Caco-2 (cell line): ENCODE measurements around the gene ATL2. TPM values are rescaled to one million over a fixed set of nuclear protein-coding genes. Genes with fewer than 3 reads are reported as not detected.

ENCODE experiments used
- BruUV-seq: library from RNA; stranded (reverse); fragments of 400-500 nt; replicated peaks from 2 replicates; lab custom pipeline; 2021; lab: Mats Ljungman, UMichigan
- CTCF ChIA-PET: fragments of 300-600 bp; sonication (Branson Sonifier 250); formaldehyde crosslinking; loops from one replicate; lab custom pipeline; 2022; ENCODE audit warnings: antibody characterized with exemption; lab: Charles Lee
- POLR2A ChIA-PET: fragments of 300-600 bp; sonication (Branson Sonifier 250); formaldehyde crosslinking; loops from one replicate; lab custom pipeline; 2022; ENCODE audit warnings: antibody characterized with exemption; lab: Charles Lee
- DNase-seq, 2 experiments: peaks; one replicate each; pipeline versions ENCODE4 v3.0.0 to v3.0.0-alpha.2; 2020 to 2022
- H3K27me3 ChIP-seq: replicated peaks from 2 replicates; pipeline ENCODE4 v1.6.0; 2011; ENCODE audit warnings: low read length; ENCODE audit not compliant: control insufficient read depth, insufficient read depth
- H3K36me3 ChIP-seq: 2 replicates; pipeline ENCODE4 v1.5.1; 2011; ENCODE audit warnings: low read length; ENCODE audit not compliant: control insufficient read depth, insufficient read depth
- H3K4me1 ChIP-seq: fragments of 250-450 bp; sonication (Bioruptor Pico); 2 replicates; pipeline ENCODE4 v1.5.1; 2020; ENCODE audit warnings: mild to moderate bottlenecking
- H3K4me3 ChIP-seq: 2 replicates; pipeline ENCODE4 v1.5.1; 2011; ENCODE audit warnings: low read depth, mild to moderate bottlenecking, control low read depth, low read length
- H3K9me3 ChIP-seq: fragments of 250-450 bp; sonication (Bioruptor Pico); 2 replicates; pipeline ENCODE4 v1.5.1; 2020; ENCODE audit warnings: mild to moderate bottlenecking, moderate library complexity
- H3K27ac Mint-ChIP-seq: one replicate; pipeline ENCODE4 v1.8.0; 2022; ENCODE audit warnings: mixed read lengths; ENCODE audit not compliant: unreplicated experiment
- H3K27me3 Mint-ChIP-seq: one replicate; pipeline ENCODE4 v1.8.0; 2022; ENCODE audit warnings: mixed read lengths; ENCODE audit not compliant: insufficient read depth, unreplicated experiment
- H3K36me3 Mint-ChIP-seq: one replicate; pipeline ENCODE4 v1.8.0; 2022; ENCODE audit warnings: mild to moderate bottlenecking, mixed read lengths; ENCODE audit not compliant: insufficient read depth, unreplicated experiment
- H3K4me1 Mint-ChIP-seq: one replicate; pipeline ENCODE4 v1.8.0; 2022; ENCODE audit warnings: low read depth, mixed read lengths; ENCODE audit not compliant: unreplicated experiment
- H3K4me3 Mint-ChIP-seq: one replicate; pipeline ENCODE4 v1.8.0; 2022; ENCODE audit warnings: mild to moderate bottlenecking, moderate library complexity, mixed read lengths; ENCODE audit not compliant: unreplicated experiment
- H3K9me3 Mint-ChIP-seq: one replicate; pipeline ENCODE4 v1.8.0; 2022; ENCODE audit warnings: mixed read lengths; ENCODE audit not compliant: unreplicated experiment
- intact Hi-C: fragments of 100-400 bp; cut with micrococcal nuclease; formaldehyde crosslinking; loops from one replicate; pipeline ENCODE4 v1.10.0; 2022; ENCODE audit not compliant: unreplicated experiment
- total RNA-seq: library from RNA; stranded (reverse); gene quantifications from 2 replicates; pipeline ENCODE4 v1.2.3, GENCODE V29; 2022
- TF ChIP-seq, protein P1 (sequence below), 2 experiments: fragments of 200-600 bp in 1 of 2; IDR thresholded peaks; 1 replicate in 1 of 2; 2 replicates in 1 of 2; pipeline versions ENCODE4 v1.5.1 to v1.8.0; 2011 to 2022; ENCODE audit warnings: antibody characterized with exemption in 1 of 2, control low read depth in 1 of 2, inconsistent platforms in 1 of 2, low read depth in 1 of 2, low read length in 1 of 2, mild to moderate bottlenecking in 1 of 2, moderate library complexity in 1 of 2; ENCODE audit not compliant: insufficient read depth in 1 of 2, severe bottlenecking in 1 of 2, unreplicated experiment in 1 of 2

The ATL2 gene
- total RNA-seq, 1 experiment from 2014 or later: 107 TPM

DNA sequence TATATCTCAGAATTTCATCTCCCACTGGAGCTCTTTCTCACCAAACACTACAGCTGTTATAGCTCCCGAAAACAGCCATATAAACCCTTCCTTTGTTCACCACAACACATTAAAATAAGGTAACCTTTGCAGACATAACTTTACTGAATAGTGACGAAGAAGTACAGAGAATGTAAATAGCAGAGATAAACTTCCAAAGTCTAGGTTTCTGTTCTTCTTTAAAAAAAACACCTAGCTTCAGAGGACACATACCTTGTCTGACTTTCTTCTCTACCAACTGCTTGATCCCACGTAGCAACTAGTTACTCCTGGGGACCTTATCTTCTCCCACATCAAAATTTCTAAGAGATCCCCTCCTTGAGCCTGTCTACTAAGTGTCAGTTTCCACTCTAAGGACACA lies 32.3 kb downstream of the ATL2 start:
- no TSS peak for BruUV-seq
- POLR2A ChIA-PET: interaction anchor here (0.6 kb wide), 1 partner anchor 407 kb away, joined by 3 read pairs; no protein-coding TSS in a partner anchor

DNA sequence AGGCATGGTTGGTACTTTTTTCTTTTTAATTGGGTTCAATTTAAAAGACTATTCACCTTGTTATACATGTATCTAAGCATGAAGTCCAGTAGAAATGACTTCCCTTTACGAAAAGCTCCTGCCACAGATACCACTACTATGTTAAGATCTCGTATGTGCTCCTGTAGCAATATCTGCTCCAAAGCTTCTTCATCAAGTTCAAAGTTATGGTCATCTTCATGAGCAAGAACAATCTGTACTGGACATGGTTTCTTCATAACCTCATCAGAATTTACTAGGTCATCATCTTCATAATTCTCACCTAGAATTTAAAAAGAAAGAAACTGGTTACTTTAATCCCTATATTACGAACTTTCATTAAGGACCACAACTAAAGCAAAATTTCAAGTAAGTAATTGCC lies 33.9 kb downstream of the ATL2 start:
- Mint-ChIP-seq H3K4me1 (no peaks in the 10 kb centered on the region), H3K4me3 (no peak overlapping the region), H3K9me3 (no peaks in the 10 kb centered on the region), H3K27ac (no peak overlapping the region), H3K27me3 (no peaks in the 10 kb centered on the region), H3K36me3 (peaks cover 55% of the 10 kb centered on the region)
- no peak overlapping the region for H3K4me3 ChIP-seq
- BruUV-seq: no TSS peak
- H3K36me3 ChIP-seq: no peaks in the 10 kb centered on the region
- intact Hi-C loops: no loop called here
- no peaks in the 10 kb centered on the region for H3K27me3 ChIP-seq
- POLR2A ChIA-PET: no interaction called here
- TF ChIP-seq, protein P1, sequence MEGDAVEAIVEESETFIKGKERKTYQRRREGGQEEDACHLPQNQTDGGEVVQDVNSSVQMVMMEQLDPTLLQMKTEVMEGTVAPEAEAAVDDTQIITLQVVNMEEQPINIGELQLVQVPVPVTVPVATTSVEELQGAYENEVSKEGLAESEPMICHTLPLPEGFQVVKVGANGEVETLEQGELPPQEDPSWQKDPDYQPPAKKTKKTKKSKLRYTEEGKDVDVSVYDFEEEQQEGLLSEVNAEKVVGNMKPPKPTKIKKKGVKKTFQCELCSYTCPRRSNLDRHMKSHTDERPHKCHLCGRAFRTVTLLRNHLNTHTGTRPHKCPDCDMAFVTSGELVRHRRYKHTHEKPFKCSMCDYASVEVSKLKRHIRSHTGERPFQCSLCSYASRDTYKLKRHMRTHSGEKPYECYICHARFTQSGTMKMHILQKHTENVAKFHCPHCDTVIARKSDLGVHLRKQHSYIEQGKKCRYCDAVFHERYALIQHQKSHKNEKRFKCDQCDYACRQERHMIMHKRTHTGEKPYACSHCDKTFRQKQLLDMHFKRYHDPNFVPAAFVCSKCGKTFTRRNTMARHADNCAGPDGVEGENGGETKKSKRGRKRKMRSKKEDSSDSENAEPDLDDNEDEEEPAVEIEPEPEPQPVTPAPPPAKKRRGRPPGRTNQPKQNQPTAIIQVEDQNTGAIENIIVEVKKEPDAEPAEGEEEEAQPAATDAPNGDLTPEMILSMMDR (IDR thresholded peaks at IDR 0.05; ENCODE audit: insufficient read depth in 1 of 2, low read depth in 1 of 2, low read length in 1 of 2, severe bottlenecking in 1 of 2, unreplicated experiment in 1 of 2): no peak
- CTCF ChIA-PET: no interaction called here
- no peaks in the 10 kb centered on the region for H3K4me1 ChIP-seq
- no peak for DNase-seq
- no peaks in the 10 kb centered on the region for H3K9me3 ChIP-seq

More for the DNA sequence above, 32.3 kb downstream of the ATL2 start:
- H3K27me3 Mint-ChIP-seq: no peaks in the 10 kb centered on the region
- H3K27ac Mint-ChIP-seq: no peak overlapping the region
- H3K9me3 ChIP-seq: no peaks in the 10 kb centered on the region; the same call in 1 of the 2 replicates
- peaks cover 41% of the 10 kb centered on the region for H3K36me3 Mint-ChIP-seq
- H3K27me3 ChIP-seq: no peaks in the 10 kb centered on the region
- CTCF ChIA-PET: no interaction called here
- H3K9me3 Mint-ChIP-seq: no peaks in the 10 kb centered on the region
- DNase-seq: no peak
- intact Hi-C loops: no loop called here
- TF ChIP-seq, protein P1 (IDR thresholded peaks at IDR 0.05; ENCODE audit: insufficient read depth in 1 of 2, low read depth in 1 of 2, low read length in 1 of 2, severe bottlenecking in 1 of 2, unreplicated experiment in 1 of 2): no peak
- H3K4me1 ChIP-seq: no peaks in the 10 kb centered on the region
- no peaks in the 10 kb centered on the region for H3K36me3 ChIP-seq
- H3K4me3 ChIP-seq: no peak overlapping the region
- no peak overlapping the region for H3K4me3 Mint-ChIP-seq
- no peaks in the 10 kb centered on the region for H3K4me1 Mint-ChIP-seq

DNA sequence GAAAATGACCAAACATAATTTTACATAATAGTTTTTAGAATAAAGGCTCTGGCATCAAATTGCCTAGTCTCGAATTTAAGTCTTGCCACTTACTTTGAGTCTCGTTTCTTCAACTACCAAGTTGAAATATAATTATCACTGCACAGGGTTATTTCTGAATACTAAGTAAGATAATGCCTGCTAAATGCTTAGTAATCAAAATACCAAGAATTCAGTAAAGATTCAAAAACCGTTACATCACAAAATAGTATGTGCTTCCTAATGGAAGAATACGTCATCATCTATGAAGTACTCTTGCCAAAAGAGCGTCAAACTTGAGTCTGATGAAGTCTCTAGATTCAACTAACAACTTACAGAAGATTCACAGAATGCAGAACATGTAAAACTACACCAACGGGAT lies 40.5 kb downstream of the ATL2 start:
- no peaks in the 10 kb centered on the region for H3K9me3 Mint-ChIP-seq
- DNase-seq: no peak
- H3K4me3 Mint-ChIP-seq: no peak overlapping the region
- H3K4me1 Mint-ChIP-seq: no peaks in the 10 kb centered on the region
- intact Hi-C loops: no loop called here
- no TSS peak for BruUV-seq
- H3K9me3 ChIP-seq: 0 out of 2 replicates have a peak, but pooled peaks cover 4% of the 10 kb centered on the region
- no peak overlapping the region for H3K27ac Mint-ChIP-seq
- H3K4me1 ChIP-seq: no peaks in the 10 kb centered on the region
- ChIA-PET CTCF (no interaction called here), POLR2A (no interaction called here)
- no peak overlapping the region for H3K4me3 ChIP-seq
- H3K27me3 ChIP-seq: no peaks in the 10 kb centered on the region
- no peaks in the 10 kb centered on the region for H3K27me3 Mint-ChIP-seq
- H3K36me3 Mint-ChIP-seq: peaks cover 71% of the 10 kb centered on the region
- H3K36me3 ChIP-seq: no peaks in the 10 kb centered on the region; the same call in 1 of the 2 replicates
- TF ChIP-seq, protein P1 (IDR thresholded peaks at IDR 0.05; ENCODE audit: insufficient read depth in 1 of 2, low read depth in 1 of 2, low read length in 1 of 2, severe bottlenecking in 1 of 2, unreplicated experiment in 1 of 2): no peak
